GM12864 (cell line): Measurements from ENCODE around the gene UBAC2.

Source experiments
- DNase-seq: peaks from one replicate; pipeline ENCODE4 v3.0.0-alpha.2; 2011; ENCODE audit warnings: low read depth
- H3K4me3 ChIP-seq: 2 replicates; pipeline ENCODE4 v1.5.1; 2011; ENCODE audit warnings: mild to moderate bottlenecking, low read depth, low read length, control low read depth
- CTCF ChIP-seq: IDR thresholded peaks from 2 replicates; pipeline ENCODE4 v1.5.1; 2011; ENCODE audit warnings: low read depth, mild to moderate bottlenecking, moderate library complexity, low read length, control low read depth, inconsistent platforms; ENCODE audit errors: missing control alignments

Gene UBAC2

GRCh38 chr13:99347911-99348451, 147.3 kb downstream of the UBAC2 start:
- no peak overlapping the region for H3K4me3 ChIP-seq
- no peak for TF ChIP-seq CTCF
- no peak for DNase-seq

GRCh38 chr13:99350191-99350590, 149.5 kb downstream of the UBAC2 start:
- no peak for DNase-seq
- no peak overlapping the region for H3K4me3 ChIP-seq
- no peak for TF ChIP-seq CTCF

GRCh38 chr13:99351772-99352171, 151.1 kb downstream of the UBAC2 start:
- no peak for TF ChIP-seq CTCF
- DNase-seq: no peak

GRCh38 chr13:99352351-99353245, 151.9 kb downstream of the UBAC2 start:
- TF ChIP-seq CTCF: no peak
- DNase-seq: no peak
- no peak overlapping the region for H3K4me3 ChIP-seq

More at GRCh38 chr13:99351772-99352171, 151.1 kb downstream of the UBAC2 start:
- no peak overlapping the region for H3K4me3 ChIP-seq

- no peak for TF ChIP-seq CTCF
- no peak overlapping the region for H3K4me3 ChIP-seq
- DNase-seq: no peak
These were observed 152.6 kb downstream of the UBAC2 start for GRCh38 chr13:99353246-99353600.

- no peak for TF ChIP-seq CTCF
- H3K4me3 ChIP-seq: no peak overlapping the region
- DNase-seq: no peak
These were observed 153.2 kb downstream of the UBAC2 start for GRCh38 chr13:99353836-99354235.
